ENCODE data around the gene DUSP2.

DNA sequence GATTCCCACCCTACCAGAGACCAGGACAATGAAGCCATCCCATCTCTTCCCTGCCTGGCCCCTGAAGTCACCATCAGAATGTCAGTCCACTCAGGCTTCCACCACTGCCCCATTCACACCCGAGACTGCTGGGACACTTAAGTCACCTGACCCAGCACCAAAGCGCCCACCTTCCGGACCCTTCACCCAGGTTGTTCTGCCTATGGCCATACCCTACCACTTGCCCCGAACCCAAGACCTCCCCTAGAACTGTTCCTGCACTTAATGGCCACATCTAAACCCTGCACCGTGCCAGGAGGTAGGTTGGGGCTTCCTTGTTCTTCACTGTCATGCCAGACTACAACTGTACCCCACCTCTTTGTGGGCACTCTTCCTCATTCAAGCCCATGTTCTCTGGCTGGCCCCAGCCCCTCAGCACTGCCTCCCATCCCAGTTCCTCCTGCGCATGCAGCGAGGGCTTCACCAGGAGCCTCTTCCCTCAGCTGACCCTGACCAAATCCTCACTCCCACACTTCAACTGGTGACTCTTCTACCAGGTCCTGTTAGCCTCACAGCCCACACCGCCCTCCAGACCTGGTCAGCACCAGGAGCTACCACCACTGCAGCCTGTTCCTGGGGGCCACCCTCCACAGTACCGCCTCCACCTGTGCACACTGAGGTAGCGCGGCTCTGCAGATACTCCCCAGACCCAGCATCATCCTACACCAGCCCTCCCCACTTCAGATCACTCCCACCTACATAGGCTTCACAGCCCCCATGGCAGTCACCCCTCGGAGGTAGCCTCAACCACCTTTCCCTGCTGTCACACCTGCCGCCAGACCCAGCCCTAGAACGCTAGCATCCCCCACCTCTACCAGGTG, 20.6 kb downstream of the DUSP2 start:
- TF ChIP-seq, protein P1, sequence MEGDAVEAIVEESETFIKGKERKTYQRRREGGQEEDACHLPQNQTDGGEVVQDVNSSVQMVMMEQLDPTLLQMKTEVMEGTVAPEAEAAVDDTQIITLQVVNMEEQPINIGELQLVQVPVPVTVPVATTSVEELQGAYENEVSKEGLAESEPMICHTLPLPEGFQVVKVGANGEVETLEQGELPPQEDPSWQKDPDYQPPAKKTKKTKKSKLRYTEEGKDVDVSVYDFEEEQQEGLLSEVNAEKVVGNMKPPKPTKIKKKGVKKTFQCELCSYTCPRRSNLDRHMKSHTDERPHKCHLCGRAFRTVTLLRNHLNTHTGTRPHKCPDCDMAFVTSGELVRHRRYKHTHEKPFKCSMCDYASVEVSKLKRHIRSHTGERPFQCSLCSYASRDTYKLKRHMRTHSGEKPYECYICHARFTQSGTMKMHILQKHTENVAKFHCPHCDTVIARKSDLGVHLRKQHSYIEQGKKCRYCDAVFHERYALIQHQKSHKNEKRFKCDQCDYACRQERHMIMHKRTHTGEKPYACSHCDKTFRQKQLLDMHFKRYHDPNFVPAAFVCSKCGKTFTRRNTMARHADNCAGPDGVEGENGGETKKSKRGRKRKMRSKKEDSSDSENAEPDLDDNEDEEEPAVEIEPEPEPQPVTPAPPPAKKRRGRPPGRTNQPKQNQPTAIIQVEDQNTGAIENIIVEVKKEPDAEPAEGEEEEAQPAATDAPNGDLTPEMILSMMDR (IDR thresholded peaks at IDR 0.05) = no peak
- no peak for TF ChIP-seq EP300 (IDR thresholded peaks at IDR 0.05)
- no peak for TF ChIP-seq POLR2A (IDR thresholded peaks at IDR 0.05)
- TF ChIP-seq POLR2AphosphoS5 (IDR thresholded peaks at IDR 0.05) = no peak
